ENCODE measurements around the gene RHBDD3.

The RHBDD3 gene

DNA sequence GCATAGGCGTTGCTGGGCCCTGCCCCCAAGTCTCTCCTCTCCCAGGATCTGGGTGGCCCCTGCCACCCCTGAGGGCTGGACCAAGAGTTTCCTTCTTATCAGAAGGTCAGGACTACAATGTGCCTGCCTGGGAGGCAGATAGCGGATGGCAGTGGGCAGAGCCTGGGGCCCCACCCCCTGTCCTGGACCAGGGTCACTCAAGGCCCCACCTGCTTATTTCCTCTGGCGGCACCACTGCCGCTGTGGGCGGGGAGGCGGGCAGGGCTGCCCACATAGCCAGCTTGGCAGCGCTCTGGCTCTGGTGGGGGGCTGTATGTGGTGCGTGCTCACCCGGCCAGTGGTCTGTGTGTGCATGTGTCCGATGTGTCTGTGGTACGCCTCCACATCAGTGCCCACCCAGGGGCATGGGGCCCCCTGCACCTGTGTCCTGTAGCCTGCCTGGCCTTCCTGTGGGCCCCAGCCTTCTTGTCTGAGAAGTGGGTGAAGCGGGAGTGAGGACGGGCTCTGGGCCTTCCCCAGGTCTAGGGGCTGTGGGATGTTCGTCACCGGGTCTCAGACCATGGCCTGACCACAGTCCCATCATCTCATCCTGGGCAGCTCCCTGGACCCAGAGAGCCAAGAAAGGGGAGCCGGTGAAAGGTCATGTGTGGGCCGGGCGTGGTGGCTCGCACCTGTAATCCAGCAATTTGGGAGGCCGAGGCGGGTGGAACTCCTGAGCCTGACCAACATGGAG, 41.7 kb upstream of the RHBDD3 start:
- TF ChIP-seq, protein P1, sequence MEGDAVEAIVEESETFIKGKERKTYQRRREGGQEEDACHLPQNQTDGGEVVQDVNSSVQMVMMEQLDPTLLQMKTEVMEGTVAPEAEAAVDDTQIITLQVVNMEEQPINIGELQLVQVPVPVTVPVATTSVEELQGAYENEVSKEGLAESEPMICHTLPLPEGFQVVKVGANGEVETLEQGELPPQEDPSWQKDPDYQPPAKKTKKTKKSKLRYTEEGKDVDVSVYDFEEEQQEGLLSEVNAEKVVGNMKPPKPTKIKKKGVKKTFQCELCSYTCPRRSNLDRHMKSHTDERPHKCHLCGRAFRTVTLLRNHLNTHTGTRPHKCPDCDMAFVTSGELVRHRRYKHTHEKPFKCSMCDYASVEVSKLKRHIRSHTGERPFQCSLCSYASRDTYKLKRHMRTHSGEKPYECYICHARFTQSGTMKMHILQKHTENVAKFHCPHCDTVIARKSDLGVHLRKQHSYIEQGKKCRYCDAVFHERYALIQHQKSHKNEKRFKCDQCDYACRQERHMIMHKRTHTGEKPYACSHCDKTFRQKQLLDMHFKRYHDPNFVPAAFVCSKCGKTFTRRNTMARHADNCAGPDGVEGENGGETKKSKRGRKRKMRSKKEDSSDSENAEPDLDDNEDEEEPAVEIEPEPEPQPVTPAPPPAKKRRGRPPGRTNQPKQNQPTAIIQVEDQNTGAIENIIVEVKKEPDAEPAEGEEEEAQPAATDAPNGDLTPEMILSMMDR (IDR thresholded peaks at IDR 0.05; ENCODE audit: low read depth, low read length) = no peak
- no peak for DNase-seq
- Histone ChIP-seq H3K9me3 (no peaks in the 10 kb centered on the region), H3K27me3 (peaks cover 31% of the 10 kb centered on the region), H3K36me3 (no peaks in the 10 kb centered on the region), H3K4me1 (peaks cover 7% of the 10 kb centered on the region), H3K4me3 (ENCODE audit: low read depth, low read length) (no peak overlapping the region)

DNA sequence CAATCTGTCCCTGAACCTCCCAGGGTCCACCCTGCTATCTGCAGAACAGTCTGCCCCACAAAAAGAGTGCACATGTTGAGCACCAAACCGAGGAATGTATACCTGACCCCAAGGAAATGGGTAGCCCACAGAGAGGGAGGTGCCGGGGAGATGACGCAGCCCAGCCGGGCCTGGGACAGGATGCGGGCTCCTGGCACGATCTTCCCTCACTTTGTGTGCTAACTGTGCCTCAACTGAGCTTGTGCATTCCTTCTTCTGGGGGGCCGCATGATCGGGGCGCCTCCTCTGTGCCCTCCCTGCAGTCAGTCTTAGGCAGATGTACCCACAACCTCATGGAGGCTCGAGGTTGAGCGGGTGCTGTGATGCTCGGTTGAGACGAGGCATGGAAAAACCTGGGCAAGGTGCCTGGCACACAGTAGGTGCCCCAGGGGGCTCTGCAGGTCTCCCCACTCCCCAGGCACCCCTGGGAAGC, 41.0 kb upstream of the RHBDD3 start:
- TF ChIP-seq, protein P1 (IDR thresholded peaks at IDR 0.05; ENCODE audit: low read depth, low read length) = no peak
- no peaks in the 10 kb centered on the region for H3K36me3 ChIP-seq
- no peak for DNase-seq
- no peak overlapping the region for H3K4me3 ChIP-seq (ENCODE audit: low read depth, low read length)
- H3K9me3 ChIP-seq = no peaks in the 10 kb centered on the region
- peaks cover 7% of the 10 kb centered on the region for H3K4me1 ChIP-seq
- peaks cover 25% of the 10 kb centered on the region for H3K27me3 ChIP-seq

DNA sequence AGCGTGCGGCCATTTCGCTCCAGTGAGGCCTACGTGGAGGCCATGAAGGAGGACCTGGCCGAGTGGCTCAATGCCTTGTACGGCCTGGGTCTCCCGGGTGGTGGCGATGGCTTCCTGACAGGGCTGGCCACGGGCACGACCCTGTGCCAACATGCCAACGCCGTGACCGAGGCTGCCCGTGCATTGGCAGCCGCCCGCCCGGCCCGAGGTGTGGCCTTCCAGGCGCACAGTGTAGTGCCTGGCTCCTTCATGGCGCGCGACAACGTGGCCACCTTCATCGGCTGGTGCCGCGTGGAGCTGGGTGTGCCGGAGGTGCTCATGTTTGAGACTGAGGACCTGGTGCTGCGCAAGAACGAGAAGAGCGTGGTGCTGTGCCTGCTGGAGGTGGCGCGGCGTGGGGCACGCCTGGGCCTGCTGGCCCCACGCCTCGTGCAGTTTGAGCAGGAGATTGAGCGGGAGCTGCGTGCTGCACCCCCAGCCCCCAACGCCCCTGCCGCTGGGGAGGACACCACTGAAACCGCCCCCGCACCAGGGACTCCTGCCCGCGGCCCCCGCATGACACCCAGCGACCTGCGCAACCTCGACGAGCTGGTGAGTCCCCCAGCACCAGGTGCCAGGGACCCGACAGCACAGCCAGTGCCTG, 40.5 kb upstream of the RHBDD3 start:
- Histone ChIP-seq H3K27me3 (peaks cover 19% of the 10 kb centered on the region), H3K9me3 (no peaks in the 10 kb centered on the region), H3K36me3 (no peaks in the 10 kb centered on the region), H3K4me1 (peaks cover 7% of the 10 kb centered on the region), H3K4me3 (ENCODE audit: low read depth, low read length) (no peak overlapping the region)
- TF ChIP-seq, protein P1 (IDR thresholded peaks at IDR 0.05; ENCODE audit: low read depth, low read length) = no peak
- DNase-seq = no peak

- Histone ChIP-seq H3K27me3 (peaks cover 13% of the 10 kb centered on the region), H3K4me1 (peaks cover 7% of the 10 kb centered on the region), H3K36me3 (no peaks in the 10 kb centered on the region), H3K9me3 (no peaks in the 10 kb centered on the region), H3K4me3 (ENCODE audit: low read depth, low read length) (peak overlapping the region; percentile 83; the same call in 1 of the 2 replicates)
- TF ChIP-seq, protein P1 (IDR thresholded peaks at IDR 0.05; ENCODE audit: low read depth, low read length) = no peak
- no peak for DNase-seq
Observed at GRCh38 chr22:29307596-29308147, 39.9 kb upstream of the RHBDD3 start.

GRCh38 chr22:29306835-29307595, 39.2 kb upstream of the RHBDD3 start:
- Histone ChIP-seq H3K27me3 (peaks cover 7% of the 10 kb centered on the region), H3K4me1 (peaks cover 7% of the 10 kb centered on the region), H3K36me3 (no peaks in the 10 kb centered on the region), H3K9me3 (no peaks in the 10 kb centered on the region), H3K4me3 (ENCODE audit: low read depth, low read length) (peak overlapping the region; percentile 83)
- DNase-seq = peak; percentile 88
- TF ChIP-seq, protein P1 (IDR thresholded peaks at IDR 0.05; ENCODE audit: low read depth, low read length) = no peak

All from BE2C (cell line).